Endothelial cell of umbilical vein (primary cell): ENCODE measurements around the gene LRP1B. TPM values are rescaled to one million over a fixed set of nuclear protein-coding genes. Genes with fewer than 3 reads are reported as not detected.

ENCODE experiments used
- BruUV-seq: library from RNA; stranded (reverse); fragments of 400-500 nt; replicated peaks from 2 replicates; lab custom pipeline; 2021; lab: Mats Ljungman, UMichigan
- CTCF ChIA-PET: fragments of 300-600, 350-600 bp; sonication (Branson Sonifier 250); formaldehyde crosslinking; loops from one replicate; lab custom pipeline; 2021; ENCODE audit warnings: antibody characterized with exemption, inconsistent platforms; lab: Charles Lee
- POLR2A ChIA-PET: fragments of 300-600, 350-600 bp; sonication (Branson Sonifier 250); formaldehyde crosslinking; loops from one replicate; lab custom pipeline; 2021; ENCODE audit warnings: antibody characterized with exemption, inconsistent platforms; lab: Charles Lee
- DNase-seq: peaks from one replicate; pipeline ENCODE4 v3.0.0-alpha.2; 2011; ENCODE audit warnings: low read depth, low spot score
- FAIRE-seq: peaks from 2 replicates; lab custom pipeline; 2011; peaks lifted over from hg19 to GRCh38; lab: Jason Lieb, UNC
- H2AFZ ChIP-seq: 2 replicates; pipeline ENCODE4 v1.6.0; 2012; ENCODE audit warnings: low read depth, low read length, control low read depth, inconsistent platforms
- H3K27ac ChIP-seq: 2 replicates; pipeline ENCODE4 v1.5.1; 2011; ENCODE audit warnings: low read depth, mild to moderate bottlenecking, control low read depth, low read length, moderate library complexity; ENCODE audit not compliant: insufficient read depth
- H3K27me3 ChIP-seq, 2 experiments: 2 replicates each; pipeline versions ENCODE4 v1.6.0 to v1.6.1; 2011; ENCODE audit warnings: low read length in 2 of 2, mixed read lengths in 1 of 2; ENCODE audit not compliant: control insufficient read depth in 2 of 2, insufficient read depth in 2 of 2
- H3K36me3 ChIP-seq, 2 experiments: 2 replicates in 1 of 2; 3 replicates in 1 of 2; pipeline ENCODE4 v1.5.1; 2011; ENCODE audit warnings: low read length in 2 of 2, mild to moderate bottlenecking in 1 of 2, moderate library complexity in 1 of 2; ENCODE audit not compliant: control insufficient read depth in 2 of 2, insufficient read depth in 2 of 2; ENCODE audit errors: extremely low read depth in 1 of 2
- H3K4me1 ChIP-seq: 3 replicates; pipeline ENCODE4 v1.5.1; 2011; ENCODE audit warnings: mild to moderate bottlenecking, low read length; ENCODE audit not compliant: control insufficient read depth, insufficient read depth; ENCODE audit errors: extremely low read depth
- H3K4me2 ChIP-seq: 2 replicates; pipeline ENCODE4 v1.6.1; 2011; ENCODE audit warnings: low read length, control low read depth, mixed read lengths; ENCODE audit not compliant: insufficient read depth
- H3K4me3 ChIP-seq, 3 experiments: fragments of 200-600 bp in 1 of 3; sonication (generic), shearing (Covaris generic) in 1 of 3; replicated peaks in 1 of 3; 2 replicates each; pipeline ENCODE4 v1.5.1; 2011 to 2016; ENCODE audit warnings: control low read depth in 3 of 3, low read length in 3 of 3, mild to moderate bottlenecking in 2 of 3, inconsistent platforms in 1 of 3, low read depth in 1 of 3, moderate library complexity in 1 of 3; ENCODE audit not compliant: insufficient read depth in 1 of 3
- H3K79me2 ChIP-seq: 2 replicates; pipeline ENCODE4 v1.6.0; 2012; ENCODE audit warnings: low read length, inconsistent platforms; ENCODE audit not compliant: control insufficient read depth, insufficient read depth
- H3K9ac ChIP-seq: replicated peaks from 2 replicates; pipeline ENCODE3; 2011; ENCODE audit warnings: low read length, control low read depth; ENCODE audit not compliant: insufficient read depth; ENCODE audit errors: extremely low read depth
- H3K9me1 ChIP-seq: replicated peaks from 3 replicates; pipeline ENCODE4 v1.6.0; 2011; ENCODE audit warnings: mild to moderate bottlenecking, low read length; ENCODE audit not compliant: control insufficient read depth, insufficient read depth; ENCODE audit errors: extremely low read depth
- H3K9me3 ChIP-seq: replicated peaks from 2 replicates; pipeline ENCODE4 v1.5.1; 2012; ENCODE audit warnings: low read length, inconsistent platforms; ENCODE audit not compliant: control insufficient read depth, insufficient read depth
- H4K20me1 ChIP-seq: replicated peaks from 2 replicates; pipeline ENCODE3; 2011; ENCODE audit warnings: mild to moderate bottlenecking, low read length; ENCODE audit not compliant: control insufficient read depth, insufficient read depth; ENCODE audit errors: extremely low read depth
- EZH2 ChIP-seq: IDR thresholded peaks from 2 replicates; pipeline ENCODE4 v1.6.1; 2012; ENCODE audit warnings: borderline replicate concordance, low read depth, mild to moderate bottlenecking, moderate library complexity, low read length, inconsistent platforms; ENCODE audit not compliant: severe bottlenecking
- FOS ChIP-seq: IDR thresholded peaks from 2 replicates; pipeline ENCODE4 v1.6.1; 2011; ENCODE audit warnings: mild to moderate bottlenecking, low read length, moderate library complexity, borderline replicate concordance; ENCODE audit not compliant: insufficient read depth
- GATA2 ChIP-seq: IDR thresholded peaks from 2 replicates; pipeline ENCODE4 v1.7.0; 2011; ENCODE audit warnings: low read depth, mild to moderate bottlenecking, moderate library complexity, mixed read lengths, low read length; ENCODE audit not compliant: insufficient read length, insufficient read depth
- JUN ChIP-seq: IDR thresholded peaks from 2 replicates; pipeline ENCODE4 v1.6.1; 2011; ENCODE audit warnings: borderline replicate concordance, low read depth; ENCODE audit not compliant: insufficient read length, insufficient read depth
- MYC ChIP-seq: IDR thresholded peaks from one replicate; pipeline ENCODE4 v1.6.1; 2011; ENCODE audit warnings: mild to moderate bottlenecking, low read depth, low read length
- POLR2A ChIP-seq: IDR thresholded peaks from 2 replicates; pipeline ENCODE4 v1.6.1; 2012; ENCODE audit warnings: low read depth, mild to moderate bottlenecking, control low read depth, low read length
- POLR2AphosphoS5 ChIP-seq: IDR thresholded peaks from 2 replicates; pipeline ENCODE4 v1.6.1; 2012; ENCODE audit warnings: low read depth, mild to moderate bottlenecking, control low read depth, low read length, moderate library complexity; ENCODE audit not compliant: insufficient read depth
- dilution Hi-C: fragments of 300-500 bp; cut with MboI; formaldehyde crosslinking; loops from one replicate; pipeline ENCODE4 v1.15.0; 2019; ENCODE audit warnings: low sequenced_read_pairs; ENCODE audit not compliant: extremely low pct_ligation_motif_present
- intact Hi-C: fragments of 100-400 bp; cut with micrococcal nuclease; formaldehyde crosslinking; loops from one replicate; pipeline ENCODE4 v1.10.0; 2022
- polyA plus RNA-seq, 4 experiments: library from polyadenylated mRNA; depleted of rRNA in 3 of 4; stranded (reverse) in 3 of 4; unstranded in 1 of 4; fragments of >200 nt; gene quantifications; 2 replicates each; pipeline versions ENCODE4 v1.2.1 to v1.2.3, GENCODE V29; 2011 to 2012; ENCODE audit warnings: missing spikeins in 1 of 4
- total RNA-seq: library from RNA; stranded (reverse); gene quantifications from 2 replicates; pipeline ENCODE4 v1.2.3, GENCODE V29; 2021
- TF ChIP-seq, protein P1 (sequence below), 2 donors: IDR thresholded peaks; 1 replicate in 1 of 2; 2 replicates in 1 of 2; pipeline ENCODE4 v1.5.1; 2011; ENCODE audit warnings: low read length in 2 of 2, mild to moderate bottlenecking in 2 of 2, moderate library complexity in 2 of 2, control low read depth in 1 of 2, inconsistent platforms in 1 of 2, low read depth in 1 of 2; ENCODE audit not compliant: insufficient read depth in 1 of 2; ENCODE audit errors: extremely low read depth in 1 of 2
- TF ChIP-seq, protein P2 (sequence below): IDR thresholded peaks from 2 replicates; pipeline ENCODE4 v1.6.1; 2011; ENCODE audit not compliant: insufficient read depth, insufficient read length

LRP1B gene
- total and polyA plus RNA-seq, 2 donors (not counting 3 experiments of a cell fraction or from before 2014, with no cell fraction given): 0.03 to 0.07 TPM

DNA sequence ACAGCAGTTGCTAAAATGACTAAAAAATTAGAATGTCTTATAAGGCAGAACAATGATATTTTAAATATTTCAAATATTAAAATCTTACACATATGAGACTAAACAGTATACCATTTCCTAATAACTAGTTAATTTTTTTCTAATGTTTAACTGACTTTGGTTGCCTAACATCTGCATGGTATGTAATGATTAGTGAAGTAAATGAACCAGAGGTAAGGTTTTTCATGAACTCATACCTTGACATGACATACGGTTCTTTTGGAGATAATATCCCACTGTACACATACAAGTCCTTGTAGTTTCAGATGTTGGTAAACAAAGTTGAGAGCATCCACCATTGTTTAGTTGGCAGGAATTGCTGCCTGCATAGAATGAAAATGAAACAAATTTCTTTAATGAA is 1360.2 kb downstream of the LRP1B start:
- TF ChIP-seq FOS (no peak), MYC (no peak), POLR2AphosphoS5 (no peak), POLR2A (no peak), JUN (no peak), EZH2 (no peak), GATA2 (no peak)
- TF ChIP-seq, protein P1, sequence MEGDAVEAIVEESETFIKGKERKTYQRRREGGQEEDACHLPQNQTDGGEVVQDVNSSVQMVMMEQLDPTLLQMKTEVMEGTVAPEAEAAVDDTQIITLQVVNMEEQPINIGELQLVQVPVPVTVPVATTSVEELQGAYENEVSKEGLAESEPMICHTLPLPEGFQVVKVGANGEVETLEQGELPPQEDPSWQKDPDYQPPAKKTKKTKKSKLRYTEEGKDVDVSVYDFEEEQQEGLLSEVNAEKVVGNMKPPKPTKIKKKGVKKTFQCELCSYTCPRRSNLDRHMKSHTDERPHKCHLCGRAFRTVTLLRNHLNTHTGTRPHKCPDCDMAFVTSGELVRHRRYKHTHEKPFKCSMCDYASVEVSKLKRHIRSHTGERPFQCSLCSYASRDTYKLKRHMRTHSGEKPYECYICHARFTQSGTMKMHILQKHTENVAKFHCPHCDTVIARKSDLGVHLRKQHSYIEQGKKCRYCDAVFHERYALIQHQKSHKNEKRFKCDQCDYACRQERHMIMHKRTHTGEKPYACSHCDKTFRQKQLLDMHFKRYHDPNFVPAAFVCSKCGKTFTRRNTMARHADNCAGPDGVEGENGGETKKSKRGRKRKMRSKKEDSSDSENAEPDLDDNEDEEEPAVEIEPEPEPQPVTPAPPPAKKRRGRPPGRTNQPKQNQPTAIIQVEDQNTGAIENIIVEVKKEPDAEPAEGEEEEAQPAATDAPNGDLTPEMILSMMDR (IDR thresholded peaks at IDR 0.05; ENCODE audit: extremely low read depth in 1 of 2, insufficient read depth in 1 of 2, low read depth in 1 of 2, low read length in 2 of 2): no peak
- TF ChIP-seq, protein P2, sequence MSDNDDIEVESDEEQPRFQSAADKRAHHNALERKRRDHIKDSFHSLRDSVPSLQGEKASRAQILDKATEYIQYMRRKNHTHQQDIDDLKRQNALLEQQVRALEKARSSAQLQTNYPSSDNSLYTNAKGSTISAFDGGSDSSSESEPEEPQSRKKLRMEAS: no peak
- no peaks in the 10 kb centered on the region for H4K20me1 ChIP-seq
- no peak overlapping the region for H3K4me3 ChIP-seq
- dilution Hi-C loops: no loop called here
- no peaks in the 10 kb centered on the region for H3K4me1 ChIP-seq
- no peak overlapping the region for H3K9ac ChIP-seq
- no peak overlapping the region for H3K4me2 ChIP-seq
- H3K36me3 ChIP-seq: no peaks in the 10 kb centered on the region
- no peaks in the 10 kb centered on the region for H3K27me3 ChIP-seq
- no peaks in the 10 kb centered on the region for H3K9me1 ChIP-seq
- no peak overlapping the region for H3K27ac ChIP-seq
- BruUV-seq: no TSS peak
- H3K9me3 ChIP-seq: no peaks in the 10 kb centered on the region
- POLR2A ChIA-PET: no interaction called here
- no peaks in the 10 kb centered on the region for H3K79me2 ChIP-seq
- no peak for FAIRE-seq
- H2AFZ ChIP-seq: no peak overlapping the region
- CTCF ChIA-PET: interaction anchor here (1.5 kb wide), 1 partner anchor 8 kb away, joined by 3 read pairs; no protein-coding TSS in a partner anchor
- intact Hi-C loops: no loop called here
- no peak for DNase-seq
